Cardiac fibroblast (primary cell): ENCODE results near the gene CABLES1.

Experiments
- DNase-seq, 2 donors: peaks; one replicate each; pipeline versions ENCODE4 v3.0.0 to v3.0.0-alpha.2; 2010; ENCODE audit warnings: low read depth in 2 of 2
- H3K4me3 ChIP-seq, 2 donors: replicated peaks in 1 of 2; 1 replicate in 1 of 2; 2 replicates in 1 of 2; pipeline ENCODE4 v1.5.1; 2011; ENCODE audit warnings: low read depth in 2 of 2, low read length in 2 of 2, mild to moderate bottlenecking in 2 of 2, moderate library complexity in 1 of 2
- TF ChIP-seq, protein P1 (sequence below): IDR thresholded peaks from one replicate; pipeline ENCODE4 v1.5.1; 2011; ENCODE audit warnings: low read depth, mild to moderate bottlenecking, low read length, inconsistent platforms

Gene CABLES1

DNA sequence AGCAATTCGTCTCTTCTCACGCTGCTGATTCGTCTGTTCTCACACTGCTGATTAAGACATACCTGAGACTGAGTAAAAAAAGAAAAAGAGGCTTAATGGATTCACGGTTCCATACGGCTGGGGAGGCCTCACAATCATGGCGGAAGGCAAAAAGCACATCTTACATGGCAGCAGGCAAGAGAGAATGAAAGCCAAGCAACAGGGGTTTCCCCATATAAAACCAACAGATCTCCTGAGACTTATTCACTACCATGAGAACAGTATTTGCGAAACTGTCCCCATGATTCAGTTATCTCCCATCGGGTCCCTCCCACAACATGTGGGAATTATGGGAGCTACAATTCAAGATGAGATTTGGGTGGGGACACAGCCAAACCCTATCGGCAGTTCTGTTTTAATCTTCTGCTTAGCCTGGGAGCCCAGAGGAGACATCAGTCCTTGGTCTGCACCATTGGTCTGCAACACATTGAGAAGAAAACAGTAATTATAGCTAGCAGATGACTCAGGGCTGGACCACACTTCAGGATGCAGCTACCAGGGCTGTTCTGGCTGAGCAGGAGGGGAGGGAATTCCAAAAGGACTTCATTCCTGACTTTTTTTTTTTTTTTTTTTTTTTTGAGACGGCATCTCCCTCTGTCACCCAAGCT is 69.4 kb downstream of the CABLES1 start:
- peak in 1 of 2 donors; percentile 62 for DNase-seq
- H3K4me3 ChIP-seq = no peak overlapping the region
- TF ChIP-seq, protein P1, sequence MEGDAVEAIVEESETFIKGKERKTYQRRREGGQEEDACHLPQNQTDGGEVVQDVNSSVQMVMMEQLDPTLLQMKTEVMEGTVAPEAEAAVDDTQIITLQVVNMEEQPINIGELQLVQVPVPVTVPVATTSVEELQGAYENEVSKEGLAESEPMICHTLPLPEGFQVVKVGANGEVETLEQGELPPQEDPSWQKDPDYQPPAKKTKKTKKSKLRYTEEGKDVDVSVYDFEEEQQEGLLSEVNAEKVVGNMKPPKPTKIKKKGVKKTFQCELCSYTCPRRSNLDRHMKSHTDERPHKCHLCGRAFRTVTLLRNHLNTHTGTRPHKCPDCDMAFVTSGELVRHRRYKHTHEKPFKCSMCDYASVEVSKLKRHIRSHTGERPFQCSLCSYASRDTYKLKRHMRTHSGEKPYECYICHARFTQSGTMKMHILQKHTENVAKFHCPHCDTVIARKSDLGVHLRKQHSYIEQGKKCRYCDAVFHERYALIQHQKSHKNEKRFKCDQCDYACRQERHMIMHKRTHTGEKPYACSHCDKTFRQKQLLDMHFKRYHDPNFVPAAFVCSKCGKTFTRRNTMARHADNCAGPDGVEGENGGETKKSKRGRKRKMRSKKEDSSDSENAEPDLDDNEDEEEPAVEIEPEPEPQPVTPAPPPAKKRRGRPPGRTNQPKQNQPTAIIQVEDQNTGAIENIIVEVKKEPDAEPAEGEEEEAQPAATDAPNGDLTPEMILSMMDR = no peak

DNA sequence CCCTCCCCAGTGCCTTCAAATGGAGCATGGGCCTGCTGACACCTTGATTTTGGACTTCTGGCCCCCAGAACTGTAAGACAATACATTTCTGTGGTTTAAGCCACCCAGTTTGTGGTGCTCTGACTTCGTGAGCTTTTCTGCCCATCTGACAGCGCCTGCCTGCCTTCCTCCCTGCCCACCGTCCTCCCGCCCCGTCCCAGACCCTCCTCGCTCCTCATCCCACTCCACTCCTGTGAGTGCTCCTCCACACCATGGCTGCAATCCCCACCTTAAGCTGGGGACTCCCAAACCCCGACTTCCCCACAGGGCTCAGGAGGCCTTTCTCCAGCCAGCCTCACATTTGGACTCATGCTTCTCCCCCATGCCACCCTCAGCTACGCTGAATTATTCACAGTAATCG is 70.7 kb downstream of the CABLES1 start:
- TF ChIP-seq, protein P1 = no peak
- no peak overlapping the region for H3K4me3 ChIP-seq
- DNase-seq = no peak

DNA sequence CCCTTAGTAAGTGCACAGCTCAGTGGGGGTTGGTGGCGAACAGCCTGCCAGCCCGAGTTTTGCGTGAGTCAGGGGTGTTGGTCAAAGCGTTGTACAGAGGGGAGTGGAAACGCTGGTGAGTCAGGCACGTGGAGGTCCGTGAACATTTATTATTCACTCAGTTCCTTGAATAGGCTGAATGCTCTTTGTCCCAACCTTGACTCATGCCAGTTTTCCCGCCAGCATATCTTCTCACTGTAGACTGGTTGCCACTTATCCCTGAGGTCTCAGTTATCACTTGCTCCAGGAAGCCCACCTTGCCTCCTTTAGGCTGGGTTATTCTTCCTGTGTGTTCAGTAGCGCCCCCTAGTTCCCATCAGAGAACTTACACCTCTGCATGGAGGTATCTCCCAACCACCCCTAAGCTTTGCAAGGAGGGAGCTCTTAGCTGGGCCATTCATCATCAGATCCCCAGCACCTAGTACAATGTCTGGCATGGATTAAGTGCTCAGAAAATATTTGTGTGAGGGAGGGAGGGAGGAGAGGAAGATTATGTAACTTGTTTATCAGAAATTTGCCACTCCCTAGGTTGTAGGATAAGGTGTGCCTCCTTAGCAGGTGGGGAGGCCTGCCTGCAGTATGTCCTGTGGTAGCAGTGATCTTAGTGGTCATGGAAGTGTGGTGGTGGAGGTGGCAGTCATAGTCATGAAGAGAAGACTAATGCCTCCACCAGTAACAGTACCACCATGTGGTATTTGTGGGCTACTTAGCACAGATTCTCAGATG is 72.1 kb downstream of the CABLES1 start:
- peak in 1 of 2 donors; percentile 65 for DNase-seq
- TF ChIP-seq, protein P1 = peak; percentile 45
- no peak overlapping the region for H3K4me3 ChIP-seq

DNA sequence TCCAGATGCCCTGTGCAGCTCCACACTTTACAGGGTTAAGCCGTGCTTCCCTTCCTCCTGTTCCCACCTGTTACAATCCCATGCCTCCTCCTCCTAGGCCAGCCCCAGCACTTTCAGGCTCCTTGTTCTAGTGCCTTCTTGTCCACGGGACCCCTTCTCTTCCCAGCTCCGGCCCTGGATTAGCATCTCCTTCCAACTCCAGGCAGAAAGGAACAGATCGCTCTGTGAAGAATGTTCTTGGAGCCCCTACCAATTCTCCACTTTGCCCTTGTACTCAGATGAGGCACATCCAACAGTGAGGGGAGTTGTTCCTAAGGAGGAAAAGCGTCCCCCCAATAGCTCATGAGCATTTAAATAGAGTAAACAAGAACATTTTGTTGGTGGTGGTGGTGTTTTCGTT is 72.7 kb downstream of the CABLES1 start:
- DNase-seq = no peak
- TF ChIP-seq, protein P1 = no peak
- H3K4me3 ChIP-seq = no peak overlapping the region

DNA sequence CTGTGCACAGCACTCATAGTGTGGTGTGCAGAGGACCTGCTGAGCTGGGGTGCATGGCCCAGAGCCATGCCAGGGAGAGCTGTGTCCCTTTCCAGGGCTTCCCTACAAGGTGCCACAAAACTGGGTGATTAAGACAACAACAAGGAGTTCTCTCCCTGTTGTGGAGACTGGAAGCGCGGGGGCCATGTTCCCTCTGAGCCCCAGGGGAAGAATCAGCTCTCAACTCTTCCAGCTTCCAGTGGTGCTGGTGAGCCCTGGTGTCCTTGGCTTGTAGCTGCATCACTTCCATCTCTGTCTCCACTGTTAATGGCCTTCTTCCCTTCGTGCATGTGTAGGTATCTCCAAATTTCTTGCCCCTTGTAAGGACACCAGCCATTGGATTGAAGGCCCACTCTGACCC is 73.3 kb downstream of the CABLES1 start:
- DNase-seq = no peak
- H3K4me3 ChIP-seq = no peak overlapping the region
- TF ChIP-seq, protein P1 = no peak

DNA sequence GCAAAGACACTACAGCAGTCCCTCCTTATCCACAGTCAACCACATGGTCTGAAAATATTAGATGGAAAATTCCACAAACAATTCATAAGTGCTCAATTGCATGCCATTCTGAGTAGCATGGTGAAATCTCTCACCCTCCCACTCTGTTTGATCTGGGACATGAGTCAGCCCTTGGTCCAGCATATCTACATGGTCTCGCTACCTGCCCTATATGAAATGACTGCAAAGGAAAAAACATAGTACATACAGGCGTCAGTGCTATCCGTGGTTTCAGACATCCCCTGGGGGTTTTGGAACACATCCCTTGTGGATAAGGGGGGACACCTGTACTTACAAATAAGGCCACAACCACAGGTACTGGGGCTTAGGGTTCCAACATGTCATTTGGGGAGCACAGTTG is 73.7 kb downstream of the CABLES1 start:
- TF ChIP-seq, protein P1 = no peak
- peak in 1 of 2 donors; percentile 44 for DNase-seq
- no peak overlapping the region for H3K4me3 ChIP-seq
